GM12878 (cell line): ENCODE measurements around the gene KLF17. TPM values are rescaled to one million over a fixed set of nuclear protein-coding genes. Genes with fewer than 3 reads are reported as not detected.

ENCODE experiments used
- ATAC-seq: fragments of 200-7000 bp; cut with Tn5 transposase; 3 replicates; pipeline ENCODE4 v1.9.1; 2020; ENCODE audit warnings: mild to moderate bottlenecking, moderate library complexity
- BruUV-seq: library from RNA; stranded (reverse); fragments of 400-500 nt; replicated peaks from 2 replicates; lab custom pipeline; 2021; lab: Mats Ljungman, UMichigan
- CTCF ChIA-PET: fragments of 300-600 bp; sonication (Branson Sonifier 250); formaldehyde crosslinking; extraction: SDS; loops from one replicate; lab custom pipeline; 2021; ENCODE audit warnings: inconsistent platforms; lab: Yijun Ruan, JAX
- POLR2A ChIA-PET: fragments of 350-600 bp; formaldehyde crosslinking; extraction: SDS; loops from one replicate; lab custom pipeline; 2021; ENCODE audit warnings: inconsistent platforms; lab: Charles Lee
- RAD21 ChIA-PET: fragments of 300-600 bp; sonication (Branson Sonifier 250); formaldehyde crosslinking; loops from one replicate; lab custom pipeline; 2023; ENCODE audit warnings: antibody characterized with exemption; ENCODE audit not compliant: unreplicated experiment; lab: Charles Lee
- SMC1A ChIA-PET: fragments of 300-600 bp; sonication (Branson Sonifier 250); formaldehyde crosslinking; loops from one replicate; lab custom pipeline; 2023; ENCODE audit not compliant: unreplicated experiment, uncharacterized antibody; lab: Charles Lee
- DNase-seq: peaks from one replicate; pipeline ENCODE4 v3.0.0-alpha.2; 2011; ENCODE audit warnings: low read depth, low spot score
- FAIRE-seq: peaks from 3 replicates; lab custom pipeline; 2011; peaks lifted over from hg19 to GRCh38; lab: Jason Lieb, UNC
- H2AFZ ChIP-seq: 2 replicates; pipeline ENCODE4 v1.6.0; 2011; ENCODE audit warnings: low read depth, low read length, control low read depth; ENCODE audit not compliant: control insufficient read depth
- H3K27ac ChIP-seq: 2 replicates; pipeline ENCODE4 v1.5.1; 2011; ENCODE audit warnings: control low read depth; ENCODE audit not compliant: control insufficient read depth, insufficient read depth
- H3K27me3 ChIP-seq, 2 experiments: replicated peaks in 1 of 2; 2 replicates each; pipeline versions ENCODE4 v1.6.0 to v1.6.1; 2011; ENCODE audit warnings: low read length in 1 of 2; ENCODE audit not compliant: control insufficient read depth in 2 of 2, insufficient read depth in 2 of 2
- H3K36me3 ChIP-seq, 2 experiments: 2 replicates each; pipeline ENCODE4 v1.5.1; 2011; ENCODE audit warnings: low read length in 1 of 2; ENCODE audit not compliant: control insufficient read depth in 2 of 2, insufficient read depth in 2 of 2
- H3K4me1 ChIP-seq: 2 replicates; pipeline ENCODE4 v1.6.1; 2011; ENCODE audit warnings: mild to moderate bottlenecking, low read length, moderate library complexity, mixed read lengths; ENCODE audit not compliant: control insufficient read depth, insufficient read depth
- H3K4me2 ChIP-seq: 2 replicates; pipeline ENCODE4 v1.6.0; 2011; ENCODE audit warnings: control low read depth; ENCODE audit not compliant: control insufficient read depth, insufficient read depth
- H3K4me3 ChIP-seq: fragments of 200-600 bp; sonication (generic); 2 replicates; pipeline ENCODE4 v1.5.1; 2016
- H3K79me2 ChIP-seq: 2 replicates; pipeline ENCODE4 v1.6.0; 2011; ENCODE audit warnings: low read length; ENCODE audit not compliant: control insufficient read depth, insufficient read depth
- H3K9ac ChIP-seq: 2 replicates; pipeline ENCODE4 v1.8.0; 2011; ENCODE audit warnings: low read length, control low read depth, mixed read lengths; ENCODE audit not compliant: control insufficient read depth, insufficient read depth
- H3K9me3 ChIP-seq: replicated peaks from 3 replicates; pipeline ENCODE4 v1.5.1; 2011; ENCODE audit warnings: mild to moderate bottlenecking, low read length; ENCODE audit not compliant: control insufficient read depth, insufficient read depth
- H4K20me1 ChIP-seq: 2 replicates; pipeline ENCODE4 v1.6.0; 2011; ENCODE audit not compliant: control insufficient read depth, insufficient read depth
- ATF7 ChIP-seq: fragments of 450-650 bp; IDR thresholded peaks from 2 replicates; pipeline ENCODE4 v1.6.1; 2016; ENCODE audit warnings: low read depth, mild to moderate bottlenecking
- KDM1A ChIP-seq: fragments of 200-600 bp; sonication (generic); IDR thresholded peaks from 2 replicates; pipeline ENCODE4 v1.6.1; 2016; ENCODE audit warnings: borderline replicate concordance
- MEF2A ChIP-seq: IDR thresholded peaks from 2 replicates; pipeline ENCODE4 v1.6.1; 2011; ENCODE audit warnings: low read depth, mild to moderate bottlenecking, low read length, moderate library complexity; ENCODE audit not compliant: insufficient read depth
- MYB ChIP-seq: fragments of 150-350 bp; IDR thresholded peaks from 2 replicates; pipeline ENCODE4 v1.6.1; 2014; ENCODE audit warnings: mild to moderate bottlenecking, low read depth, low read length, borderline replicate concordance
- PML ChIP-seq: IDR thresholded peaks from 2 replicates; pipeline ENCODE4 v1.6.1; 2012; ENCODE audit warnings: low read length, inconsistent platforms
- SPI1 ChIP-seq: IDR thresholded peaks from 2 replicates; pipeline ENCODE4 v1.6.1; 2011; ENCODE audit warnings: low read depth, mild to moderate bottlenecking, low read length, moderate library complexity, borderline replicate concordance; ENCODE audit not compliant: insufficient read depth
- TCF3 ChIP-seq: IDR thresholded peaks from 2 replicates; pipeline ENCODE4 v1.6.1; 2012; ENCODE audit warnings: low read depth, mild to moderate bottlenecking, low read length, borderline replicate concordance; ENCODE audit not compliant: insufficient read depth
- WGBS: methylation state at CpG from one replicate; pipeline ENCODE4 v1.1.6; 2016; ENCODE audit warnings: low lambda C conversion rate; ENCODE audit not compliant: insufficient replicate concordance, insufficient coverage; ENCODE audit errors: missing lambda C conversion rate; 5-methylcytosine and 5-hydroxymethylcytosine counted together
- in situ Hi-C: fragments of 300-500 bp; cut with MboI; formaldehyde crosslinking; loops from 9 replicates; pipeline ENCODE4 v1.14.3; 2018; ENCODE audit warnings: mixed read lengths
- intact Hi-C: fragments of 100-400 bp; cut with micrococcal nuclease; formaldehyde crosslinking; loops from one replicate; pipeline ENCODE4 v1.14.2; 2022; ENCODE audit not compliant: unreplicated experiment
- polyA plus RNA-seq, 11 experiments: library from polyadenylated mRNA; depleted of rRNA in 4 of 11; unstranded in 6 of 11; stranded (reverse) in 5 of 11; fragments of >200 nt; fragmentation: Nextera tagmentation in 4 of 11; fragmentation: Illumina TruSeq in 1 of 11; extraction: Ambion mirVana in 4 of 11; extraction: Trizol in 1 of 11; gene quantifications; 1 replicate in 1 of 11; 2 replicates in 10 of 11; pipeline versions ENCODE4 v1.2.1 to v1.2.3, GENCODE V29; 2011 to 2016; ENCODE audit warnings: inconsistent platforms in 2 of 11, missing spikeins in 2 of 11, low read depth in 1 of 11
- total RNA-seq, 4 experiments: library from RNA; depleted of rRNA in 3 of 4; stranded (reverse); fragments of >200 nt in 3 of 4; fragmentation: Illumina TruSeq in 1 of 4; extraction: Trizol in 1 of 4; gene quantifications; 2 replicates each; pipeline versions ENCODE4 v1.2.1 to v1.2.3, GENCODE V29; 2013 to 2021
- TF ChIP-seq, protein P1 (sequence below): fragments of 150-350 bp; IDR thresholded peaks from 2 replicates; pipeline ENCODE4 v1.6.1; 2014; ENCODE audit warnings: mild to moderate bottlenecking, low read depth, low read length

The KLF17 gene
- total and polyA plus RNA-seq, 10 of the 15 experiments (the other 5 are each of a cell fraction or from before 2014, with no cell fraction given), result not detected

DNA sequence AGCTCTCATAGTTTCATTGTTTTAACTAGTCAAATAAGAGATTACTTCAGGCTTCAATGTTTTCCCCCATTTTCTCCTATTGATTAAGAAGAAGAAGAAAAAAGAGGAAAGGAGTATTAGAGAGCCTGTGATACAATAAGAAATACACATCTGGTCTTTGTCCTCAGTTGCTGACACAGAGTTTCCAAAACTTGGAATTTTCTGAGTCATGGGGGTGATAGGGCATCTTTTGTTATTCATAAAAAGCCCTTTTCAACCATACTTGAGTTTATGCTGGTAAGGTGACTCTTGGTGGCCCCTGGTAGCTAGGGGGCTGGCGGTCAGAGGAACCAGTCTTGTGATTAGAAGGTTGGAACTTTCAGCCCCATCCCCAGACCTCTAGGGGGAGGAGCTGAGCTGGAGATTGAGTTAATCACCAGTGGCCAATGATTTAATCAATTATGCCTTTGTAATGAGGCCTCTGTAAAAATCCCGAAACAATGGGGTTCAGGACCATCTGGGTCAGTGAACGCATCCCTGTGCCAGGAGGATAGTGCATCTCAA lies 51.7 kb downstream of the KLF17 start:
- H3K4me2 ChIP-seq, result no peak overlapping the region
- H3K9ac ChIP-seq, result no peak overlapping the region
- TF ChIP-seq TCF3, result no peak
- no peak for TF ChIP-seq SPI1
- TF ChIP-seq, protein P1, sequence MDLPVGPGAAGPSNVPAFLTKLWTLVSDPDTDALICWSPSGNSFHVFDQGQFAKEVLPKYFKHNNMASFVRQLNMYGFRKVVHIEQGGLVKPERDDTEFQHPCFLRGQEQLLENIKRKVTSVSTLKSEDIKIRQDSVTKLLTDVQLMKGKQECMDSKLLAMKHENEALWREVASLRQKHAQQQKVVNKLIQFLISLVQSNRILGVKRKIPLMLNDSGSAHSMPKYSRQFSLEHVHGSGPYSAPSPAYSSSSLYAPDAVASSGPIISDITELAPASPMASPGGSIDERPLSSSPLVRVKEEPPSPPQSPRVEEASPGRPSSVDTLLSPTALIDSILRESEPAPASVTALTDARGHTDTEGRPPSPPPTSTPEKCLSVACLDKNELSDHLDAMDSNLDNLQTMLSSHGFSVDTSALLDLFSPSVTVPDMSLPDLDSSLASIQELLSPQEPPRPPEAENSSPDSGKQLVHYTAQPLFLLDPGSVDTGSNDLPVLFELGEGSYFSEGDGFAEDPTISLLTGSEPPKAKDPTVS, result no peak
- TF ChIP-seq MYB, result no peak
- no peak for TF ChIP-seq PML
- no peak for TF ChIP-seq MEF2A
- TF ChIP-seq KDM1A, result no peak
- no peak for TF ChIP-seq ATF7
- peaks cover 0 to 2% of the 10 kb centered on the region in 2 experiments; a peak in 1 of 4 replicates for H3K27me3 ChIP-seq
- ChIA-PET POLR2A (no interaction called here), SMC1A (interaction anchor here (0.8 kb wide), 1 partner anchor 81 kb away, joined by 3 read pairs; no protein-coding TSS in a partner anchor), RAD21 (no interaction called here), CTCF (no interaction called here)
- ATAC-seq (no peak), DNase-seq (no peak), FAIRE-seq (no peak)
- no TSS peak for BruUV-seq
- intact Hi-C loops (no loop called here), in situ Hi-C loops (no loop called here)
- H4K20me1 ChIP-seq, result no peaks in the 10 kb centered on the region
- H3K4me3 ChIP-seq, result no peak overlapping the region
- no peaks in the 10 kb centered on the region for H3K36me3 ChIP-seq
- H3K79me2 ChIP-seq, result no peaks in the 10 kb centered on the region
- H3K9me3 ChIP-seq, result no peaks in the 10 kb centered on the region; the same call in 2 of the 3 replicates
- WGBS, result 42% methylated on average over 3 of the region's 3 CpGs
- H3K4me1 ChIP-seq, result no peaks in the 10 kb centered on the region
- no peak overlapping the region for H3K27ac ChIP-seq
- H2AFZ ChIP-seq, result no peak overlapping the region
